Aorta (tissue), 5 donors: Measurements from ENCODE around the gene SCAPER. TPM values are rescaled to one million over a fixed set of nuclear protein-coding genes. Genes with fewer than 3 reads are reported as not detected.
"Not testable (repeated sequence)": the region's sequence is repeated elsewhere in the genome, so short reads cannot be mapped to it uniquely, and the experiment has no call there.

Source experiments
- ATAC-seq: fragments of 200-7000 bp; cut with Tn5 transposase; one replicate; pipeline ENCODE4 v1.9.1; 2022; ENCODE audit warnings: moderate library complexity; ENCODE audit not compliant: low FRiP score
- DNase-seq, 2 donors: peaks; one replicate each; pipeline ENCODE4 v3.0.0-alpha.2; 2020
- H3K27ac ChIP-seq, 2 donors: one replicate each; pipeline ENCODE4 v1.5.1; 2013; ENCODE audit warnings: low read length in 2 of 2, mild to moderate bottlenecking in 2 of 2, moderate library complexity in 2 of 2, control low read depth in 1 of 2, inconsistent platforms in 1 of 2, low read depth in 1 of 2
- H3K27me3 ChIP-seq, 2 donors: one replicate each; pipeline ENCODE4 v1.6.1; 2013; ENCODE audit warnings: control low read depth in 1 of 2, low read length in 1 of 2, mild to moderate bottlenecking in 1 of 2, moderate library complexity in 1 of 2; ENCODE audit not compliant: insufficient read depth in 2 of 2, control insufficient read depth in 1 of 2
- H3K36me3 ChIP-seq, 2 donors: one replicate each; pipeline ENCODE4 v1.6.1; 2013; ENCODE audit warnings: control low read depth in 1 of 2, low read length in 1 of 2, mild to moderate bottlenecking in 1 of 2; ENCODE audit not compliant: insufficient read depth in 2 of 2, control insufficient read depth in 1 of 2
- H3K4me1 ChIP-seq, 2 donors: one replicate each; pipeline ENCODE4 v1.6.1; 2013; ENCODE audit warnings: low read length in 2 of 2, control low read depth in 1 of 2, mild to moderate bottlenecking in 1 of 2, moderate library complexity in 1 of 2; ENCODE audit not compliant: insufficient read depth in 2 of 2, control insufficient read depth in 1 of 2
- H3K4me3 ChIP-seq, 2 donors: one replicate each; pipeline ENCODE4 v1.5.1; 2013; ENCODE audit warnings: low read length in 2 of 2, control low read depth in 1 of 2, mild to moderate bottlenecking in 1 of 2
- H3K9me3 ChIP-seq: one replicate; pipeline ENCODE4 v1.6.1; 2013; ENCODE audit warnings: mild to moderate bottlenecking, low read length; ENCODE audit not compliant: control insufficient read depth
- WGBS, 2 donors: extraction: QIAGEN DNeasy Blood & Tissue Kit; methylation state at CpG; one replicate each; pipeline ENCODE4 v1.1.7; 2013; 5-methylcytosine and 5-hydroxymethylcytosine counted together
- intact Hi-C, 2 donors: fragments of 100-400 bp; cut with DNase I; formaldehyde crosslinking; loops; one replicate each; pipeline versions ENCODE4 v1.14.2 to v1.15.0; 2022
- polyA plus RNA-seq, 2 donors: library from polyadenylated mRNA; stranded (reverse); fragments of 200-250 nt; gene quantifications; one replicate each; pipeline ENCODE4 v1.2.3, GENCODE V29; 2013
- total RNA-seq, 2 donors: library from RNA; stranded (reverse); fragmentation: NEBNext Ultra II Directional; extraction: Animal tissue kit (Norgen Biotek cat#: 25700); gene quantifications; one replicate each; pipeline ENCODE4 v1.2.1, GENCODE V29; 2021
- donor health status: healthy with polysubstance abuse.
- donor health status: Bipolar disorder and iron deficiency.
- donor health status: DM: no; HTN: no; CAD: no.
- donor health status: DM: no; HTN: no; CAD: no.
- donor health status: DM: yes; HTN: yes; CAD: no.

SCAPER gene
- total and polyA plus RNA-seq, 4 donors, result 11.9 to 44.3 (median 25.6) TPM

GRCh38 chr15:76873066-76873465 lies 32.1 kb downstream of the SCAPER start:
- ATAC-seq, H3K27ac ChIP-seq, H3K27me3 ChIP-seq, DNase-seq, H3K4me3 ChIP-seq, intact Hi-C loops, H3K4me1 ChIP-seq, H3K9me3 ChIP-seq, H3K36me3 ChIP-seq: not testable (repeated sequence)
- 93 to 94% methylated on average over 2 of the region's 2 CpGs for WGBS, 2 donors

GRCh38 chr15:76871930-76872329 lies 33.2 kb downstream of the SCAPER start:
- no peak for ATAC-seq
- intact Hi-C loops, result no loop called here

GRCh38 chr15:76868740-76869139 lies 36.4 kb downstream of the SCAPER start:
- H3K4me1 ChIP-seq, result no peaks in the 10 kb centered on the region
- intact Hi-C loops, result no loop called here
- ATAC-seq (no peak), DNase-seq (no peak)
- H3K9me3 ChIP-seq, result no peaks in the 10 kb centered on the region
- no peak overlapping the region for H3K4me3 ChIP-seq
- no peak overlapping the region for H3K27ac ChIP-seq
- H3K36me3 ChIP-seq, result no peaks in the 10 kb centered on the region
- H3K27me3 ChIP-seq, result no peaks in the 10 kb centered on the region

More at GRCh38 chr15:76871930-76872329, 33.2 kb downstream of the SCAPER start:
- Histone ChIP-seq H3K27me3 (no peaks in the 10 kb centered on the region), H3K4me1 (peaks cover 0 to 2% of the 10 kb centered on the region in 2 donors), H3K4me3 (no peak overlapping the region), H3K27ac (no peak overlapping the region), H3K36me3 (peaks cover 0 to 2% of the 10 kb centered on the region in 2 donors), H3K9me3 (no peaks in the 10 kb centered on the region)
- 95 to 98% methylated on average over 2 of the region's 2 CpGs for WGBS, 2 donors
- DNase-seq, result no peak

GRCh38 chr15:76866716-76867321 lies 38.3 kb downstream of the SCAPER start:
- Histone ChIP-seq H3K27me3 (no peaks in the 10 kb centered on the region), H3K36me3 (no peaks in the 10 kb centered on the region), H3K9me3 (no peaks in the 10 kb centered on the region), H3K4me1 (no peaks in the 10 kb centered on the region), H3K27ac (no peak overlapping the region), H3K4me3 (no peak overlapping the region)
- intact Hi-C loops, result no loop called here
- DNase-seq (no peak), ATAC-seq (no peak)

- H3K9me3 ChIP-seq, result no peaks in the 10 kb centered on the region
- H3K4me3 ChIP-seq, result no peak overlapping the region
- 90 to 98% methylated on average over 2 of the region's 2 CpGs for WGBS, 2 donors
- no peak for ATAC-seq
- intact Hi-C loops, result no loop called here
- no peaks in the 10 kb centered on the region for H3K36me3 ChIP-seq
- H3K27ac ChIP-seq, result no peak overlapping the region
- no peaks in the 10 kb centered on the region for H3K27me3 ChIP-seq
- DNase-seq, result no peak
- H3K4me1 ChIP-seq, result no peaks in the 10 kb centered on the region
These were observed 39.1 kb downstream of the SCAPER start for GRCh38 chr15:76866008-76866407.

- Histone ChIP-seq H3K4me3 (no peak overlapping the region), H3K27ac (no peak overlapping the region), H3K4me1 (no peaks in the 10 kb centered on the region), H3K27me3 (no peaks in the 10 kb centered on the region), H3K9me3 (no peaks in the 10 kb centered on the region), H3K36me3 (no peaks in the 10 kb centered on the region)
- ATAC-seq (no peak), DNase-seq (no peak)
- WGBS, 2 donors, result 66 to 70% methylated on average over 4 of the region's 4 CpGs
- intact Hi-C loops, result no loop called here
These were observed 39.6 kb downstream of the SCAPER start for GRCh38 chr15:76865548-76865991.

GRCh38 chr15:76864586-76864985 lies 40.6 kb downstream of the SCAPER start:
- no peaks in the 10 kb centered on the region for H3K4me1 ChIP-seq
- H3K9me3 ChIP-seq, result no peaks in the 10 kb centered on the region
- H3K4me3 ChIP-seq, result no peak overlapping the region
- DNase-seq (no peak), ATAC-seq (no peak)
- H3K27ac ChIP-seq, result no peak overlapping the region
- intact Hi-C loops, result no loop called here
- no peaks in the 10 kb centered on the region for H3K36me3 ChIP-seq
- H3K27me3 ChIP-seq, result no peaks in the 10 kb centered on the region

GRCh38 chr15:76863693-76864092 lies 41.4 kb downstream of the SCAPER start:
- DNase-seq, result no peak
- no peak overlapping the region for H3K27ac ChIP-seq
- no peaks in the 10 kb centered on the region for H3K36me3 ChIP-seq
- 99 to 100% methylated on average over 2 of the region's 2 CpGs for WGBS, 2 donors
- intact Hi-C loops, result no loop called here
- H3K4me1 ChIP-seq, result no peaks in the 10 kb centered on the region
- no peak overlapping the region for H3K4me3 ChIP-seq
- H3K27me3 ChIP-seq, result no peaks in the 10 kb centered on the region
- ATAC-seq, result no peak
- no peaks in the 10 kb centered on the region for H3K9me3 ChIP-seq

- Histone ChIP-seq H3K9me3 (no peaks in the 10 kb centered on the region), H3K27ac (no peak overlapping the region), H3K36me3 (no peaks in the 10 kb centered on the region), H3K4me1 (no peaks in the 10 kb centered on the region), H3K4me3 (no peak overlapping the region), H3K27me3 (no peaks in the 10 kb centered on the region)
- intact Hi-C loops, result no loop called here
- 85 to 86% methylated on average over 4 of the region's 4 CpGs for WGBS, 2 donors
- ATAC-seq, result no peak
- no peak for DNase-seq
These were observed 42.0 kb downstream of the SCAPER start for GRCh38 chr15:76863123-76863522.
